SIG-M5 (cell line): ENCODE measurements around the gene ARID1B.

Experiments
- DNase-seq: peaks from one replicate; lab custom pipeline; 2025; lab: John Stamatoyannopoulos, UW

Gene ARID1B

GRCh38 chr6:156992020-156992804 is 215.0 kb downstream of the ARID1B start:
- no peak for DNase-seq

- no peak for DNase-seq
Measured at GRCh38 chr6:156993713-156994112, 216.5 kb downstream of the ARID1B start.

- DNase-seq: no peak
Measured at GRCh38 chr6:156994215-156995076, 217.3 kb downstream of the ARID1B start.

GRCh38 chr6:156995502-156995901 is 218.3 kb downstream of the ARID1B start:
- no peak for DNase-seq

- no peak for DNase-seq
Measured at GRCh38 chr6:156996265-156996664, 219.1 kb downstream of the ARID1B start.

- no peak for DNase-seq
Measured at GRCh38 chr6:156998794-156999330, 221.7 kb downstream of the ARID1B start.

- no peak for DNase-seq
Measured at GRCh38 chr6:156999762-157000161, 222.6 kb downstream of the ARID1B start.

- DNase-seq: no peak
Measured at GRCh38 chr6:157001716-157002115, 224.5 kb downstream of the ARID1B start.

GRCh38 chr6:157002774-157003173 is 225.6 kb downstream of the ARID1B start:
- no peak for DNase-seq

GRCh38 chr6:157005940-157006339 is 228.8 kb downstream of the ARID1B start:
- no peak for DNase-seq

GRCh38 chr6:157008568-157008967 is 231.4 kb downstream of the ARID1B start:
- no peak for DNase-seq

- no peak for DNase-seq
Measured at GRCh38 chr6:157012355-157012754, 235.2 kb downstream of the ARID1B start.

- DNase-seq: no peak
Measured at GRCh38 chr6:157013649-157014304, 236.6 kb downstream of the ARID1B start.

- DNase-seq: no peak
Measured at GRCh38 chr6:157014871-157015270, 237.7 kb downstream of the ARID1B start.

GRCh38 chr6:157017022-157017421 is 239.8 kb downstream of the ARID1B start:
- DNase-seq: no peak

- no peak for DNase-seq
Measured at GRCh38 chr6:157017861-157018260, 240.7 kb downstream of the ARID1B start.

- DNase-seq: no peak
Measured at GRCh38 chr6:157019115-157019641, 242.0 kb downstream of the ARID1B start.

- no peak for DNase-seq
Measured at GRCh38 chr6:157019733-157020132, 242.6 kb downstream of the ARID1B start.

- no peak for DNase-seq
Measured at GRCh38 chr6:157020398-157020797, 243.2 kb downstream of the ARID1B start.

- DNase-seq: no peak
Measured at GRCh38 chr6:157020881-157021343, 243.7 kb downstream of the ARID1B start.

GRCh38 chr6:157021344-157021992 is 244.3 kb downstream of the ARID1B start:
- no peak for DNase-seq
